HG03457 (cell line): ENCODE data around the gene TBC1D9.

Source experiments
- ATAC-seq: cut with Tn5 transposase; IDR thresholded peaks from one replicate; pipeline ENCODE4 v1.9.1; 2021; ENCODE audit warnings: moderate number of reproducible peaks; ENCODE audit not compliant: unreplicated experiment

Gene TBC1D9

DNA sequence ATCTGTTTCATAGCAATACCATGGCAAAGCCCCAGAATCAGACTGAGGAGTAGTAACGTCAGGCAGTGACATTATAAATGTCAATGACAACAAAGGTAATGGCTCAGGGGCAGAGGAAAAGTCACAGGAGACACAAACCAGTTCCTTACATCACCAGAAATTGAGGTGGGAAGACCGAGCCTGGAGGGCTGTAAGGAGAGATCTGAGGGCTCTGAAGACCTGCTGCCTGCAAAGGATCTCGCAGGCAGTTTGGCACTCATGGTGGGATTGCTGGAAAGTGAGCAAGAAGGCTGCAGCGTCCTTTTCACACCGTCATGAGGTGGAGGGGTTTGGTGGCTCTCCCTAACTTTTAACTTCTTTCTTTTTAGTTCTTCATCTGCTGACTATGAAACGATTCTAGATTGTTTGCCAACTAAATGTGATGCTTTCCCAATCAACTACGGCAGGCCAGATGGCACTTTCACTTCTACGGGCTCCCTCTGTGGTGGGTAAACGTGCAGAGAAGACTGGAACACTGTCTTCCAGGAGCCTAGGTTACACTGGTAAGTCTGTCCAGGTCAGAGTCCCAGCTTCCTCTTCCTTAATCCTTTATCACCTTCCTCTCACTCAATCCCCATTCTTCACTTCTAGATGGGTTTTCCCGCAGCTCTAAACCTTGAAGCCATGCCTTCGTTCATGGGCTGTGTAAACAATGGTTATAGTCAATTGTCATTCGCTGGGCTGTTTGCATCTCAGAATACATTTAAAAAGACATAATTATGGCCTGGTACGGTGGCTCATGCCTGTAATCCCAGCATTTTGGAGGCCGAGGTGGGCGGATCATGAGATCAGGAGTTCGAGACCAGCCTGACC, 58.2 kb downstream of the TBC1D9 start:
- no peak for ATAC-seq

DNA sequence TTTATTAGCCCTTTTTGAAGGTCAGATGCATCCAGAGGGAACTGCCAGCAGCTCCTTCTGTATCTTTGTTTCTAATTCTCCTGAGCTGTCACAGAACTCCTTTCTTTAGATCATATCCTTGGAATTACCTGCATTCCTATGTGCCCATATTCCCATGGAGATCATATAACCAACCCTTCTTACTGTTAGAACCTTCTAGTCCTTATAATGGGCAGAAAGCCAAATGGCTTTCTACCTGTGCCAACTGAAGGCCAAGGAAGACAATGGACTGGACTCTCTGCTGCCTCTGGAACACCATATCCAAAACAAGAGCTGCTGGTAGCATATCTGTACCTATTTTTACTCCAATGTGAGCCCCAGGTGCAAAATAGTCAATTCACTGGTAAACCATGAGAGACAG, 60.7 kb downstream of the TBC1D9 start:
- ATAC-seq: no peak

DNA sequence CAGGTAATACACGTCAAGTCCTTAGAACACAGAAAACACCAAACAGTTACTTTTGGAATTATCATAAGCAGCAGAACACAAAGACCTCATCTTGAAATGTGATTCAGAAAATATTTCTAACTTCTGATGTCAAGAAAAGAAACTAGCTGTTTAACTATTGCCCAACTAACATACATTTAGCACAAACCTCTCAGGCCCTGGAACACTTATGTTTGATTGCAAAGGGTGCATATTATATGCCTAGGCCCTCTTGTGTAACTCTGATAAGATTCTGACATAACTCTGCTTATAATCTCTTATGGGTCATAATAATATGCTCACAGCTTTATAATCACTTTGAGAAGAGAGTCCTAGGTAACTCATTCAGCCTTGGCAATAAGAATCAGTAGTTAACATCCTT, 62.6 kb downstream of the TBC1D9 start:
- ATAC-seq: no peak

DNA sequence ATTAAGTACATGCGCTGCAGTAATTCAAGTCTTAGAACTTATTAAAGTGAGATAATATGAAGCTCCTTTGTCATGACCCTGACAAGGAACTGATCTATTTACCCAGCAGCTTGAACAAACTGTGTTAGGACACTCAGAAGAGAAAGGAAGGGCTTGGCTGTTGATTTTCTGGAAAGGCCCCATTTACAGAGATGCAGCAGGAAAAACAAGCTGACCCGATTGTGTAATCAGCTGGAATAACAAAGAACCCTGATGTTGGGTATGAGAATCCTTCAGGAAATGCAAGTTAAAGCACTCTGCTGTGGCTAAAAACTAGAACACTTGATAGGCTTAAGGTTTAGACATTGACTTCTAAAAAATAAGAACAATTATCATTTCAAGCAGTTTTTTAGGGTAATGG, 64.8 kb downstream of the TBC1D9 start:
- no peak for ATAC-seq

DNA sequence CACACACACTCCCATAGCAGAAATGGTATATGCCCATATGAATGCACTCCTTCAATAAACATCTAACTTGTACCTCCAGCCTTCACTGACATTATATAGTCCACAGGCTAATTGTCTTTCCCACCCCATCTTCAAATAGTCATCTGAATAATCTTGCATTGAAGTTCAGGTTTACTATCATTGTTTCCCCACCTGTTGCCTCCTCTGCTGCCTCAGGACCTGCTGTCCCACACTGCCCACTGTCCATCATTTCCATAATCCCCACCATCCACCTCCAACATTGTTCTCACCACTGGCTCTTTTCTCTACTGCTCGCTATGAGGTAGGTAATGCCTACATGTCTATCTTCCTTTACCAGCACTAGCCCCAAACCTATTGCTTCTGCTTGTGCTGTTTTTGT, 66.1 kb downstream of the TBC1D9 start:
- no peak for ATAC-seq

DNA sequence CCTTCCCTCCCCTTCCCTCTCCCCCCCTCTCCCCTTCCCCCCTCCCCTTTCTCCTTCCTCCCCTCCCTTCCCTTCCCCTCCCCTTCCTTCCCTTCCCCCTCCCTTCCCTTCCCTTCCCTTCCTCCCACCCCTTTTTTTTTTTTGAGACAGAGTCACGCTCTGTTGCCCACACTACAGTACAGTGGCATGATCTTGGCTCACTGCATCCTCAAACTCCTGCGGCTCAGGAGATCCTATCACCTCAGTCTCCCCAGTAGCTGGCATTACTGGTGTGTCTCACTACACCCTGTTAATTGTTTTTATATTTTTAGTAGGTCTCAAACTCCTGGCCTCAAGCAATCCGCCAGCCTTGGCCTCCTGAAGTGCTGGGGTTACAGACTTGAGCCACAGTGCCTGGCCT, 66.6 kb downstream of the TBC1D9 start:
- ATAC-seq: no peak

DNA sequence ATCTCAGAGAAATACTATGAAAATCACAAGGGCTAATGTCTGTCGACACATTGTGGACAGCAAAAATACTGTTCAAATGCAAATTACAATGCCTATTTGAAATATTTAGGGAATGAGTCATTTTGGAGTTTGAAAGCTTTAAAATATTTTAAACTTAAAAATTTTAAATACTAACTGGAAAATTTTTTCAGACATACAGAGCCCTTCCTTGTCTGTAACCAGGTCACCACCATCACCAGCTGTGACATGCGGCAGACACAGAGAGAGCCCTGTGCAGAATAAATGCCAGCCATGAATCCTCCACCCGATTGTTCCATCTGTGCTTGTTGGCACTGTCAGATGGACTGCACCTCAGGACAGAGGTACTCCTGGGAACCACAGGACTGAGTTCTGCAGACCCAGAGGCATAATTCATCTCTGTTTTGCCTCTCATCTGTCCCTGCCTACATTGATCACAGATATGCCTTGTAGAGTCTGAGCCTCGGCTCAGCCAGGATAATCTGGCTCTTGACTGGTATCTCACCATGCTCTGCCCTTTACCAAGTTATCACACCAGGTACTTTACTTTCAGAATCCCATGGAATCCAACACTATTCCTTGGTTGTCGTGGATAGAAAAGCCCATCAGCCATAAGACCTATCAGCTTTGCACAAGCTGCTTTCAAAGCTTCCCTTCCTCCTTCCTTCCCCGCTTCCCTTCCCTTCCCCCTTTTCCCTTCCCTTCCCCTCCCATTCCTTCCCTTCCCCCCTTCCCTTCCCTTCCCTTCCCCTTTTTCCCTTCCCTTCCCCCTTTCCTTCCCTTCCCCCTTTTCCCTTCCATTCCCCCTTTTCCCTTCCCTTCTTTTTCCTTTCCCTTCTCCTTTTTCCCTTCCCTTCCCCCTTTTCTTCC, 67.2 kb downstream of the TBC1D9 start:
- no peak for ATAC-seq

DNA sequence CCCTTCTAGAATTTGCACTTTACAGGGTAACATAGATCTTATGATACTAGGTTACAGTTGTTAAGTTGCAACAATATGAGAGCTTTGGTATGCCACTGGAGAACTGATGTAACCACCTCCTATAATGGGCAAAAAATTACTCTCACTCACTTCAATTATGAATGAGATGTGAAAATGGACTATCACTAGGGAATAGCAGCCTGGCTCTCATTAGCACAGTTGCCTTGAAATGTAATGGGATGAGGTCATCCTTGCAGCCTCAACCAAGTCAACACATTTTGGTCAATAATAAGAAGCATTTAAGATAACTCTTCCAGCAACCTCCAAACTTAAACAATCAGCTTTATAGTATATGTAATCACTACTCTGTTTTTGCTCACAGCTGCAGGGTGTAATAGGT, 69.4 kb downstream of the TBC1D9 start:
- no peak for ATAC-seq

DNA sequence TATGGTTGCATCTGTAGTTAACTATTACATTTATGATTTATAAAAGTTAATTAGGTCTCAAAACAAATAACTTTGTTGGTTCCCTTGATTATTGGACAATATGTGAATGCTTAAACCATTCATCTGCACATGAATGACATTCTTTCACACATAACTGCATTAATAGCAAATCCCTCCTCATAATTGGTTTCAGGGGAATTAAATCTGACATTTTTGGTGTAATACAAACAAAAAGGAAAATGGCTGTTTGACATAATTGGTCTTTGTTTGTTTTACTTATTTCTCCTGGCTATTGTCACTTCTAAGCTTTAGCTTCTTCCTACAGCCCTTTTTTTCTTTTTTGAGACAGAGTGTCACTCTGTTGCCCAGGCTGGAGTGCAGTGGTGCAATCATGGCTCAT, 71.9 kb downstream of the TBC1D9 start:
- no peak for ATAC-seq

DNA sequence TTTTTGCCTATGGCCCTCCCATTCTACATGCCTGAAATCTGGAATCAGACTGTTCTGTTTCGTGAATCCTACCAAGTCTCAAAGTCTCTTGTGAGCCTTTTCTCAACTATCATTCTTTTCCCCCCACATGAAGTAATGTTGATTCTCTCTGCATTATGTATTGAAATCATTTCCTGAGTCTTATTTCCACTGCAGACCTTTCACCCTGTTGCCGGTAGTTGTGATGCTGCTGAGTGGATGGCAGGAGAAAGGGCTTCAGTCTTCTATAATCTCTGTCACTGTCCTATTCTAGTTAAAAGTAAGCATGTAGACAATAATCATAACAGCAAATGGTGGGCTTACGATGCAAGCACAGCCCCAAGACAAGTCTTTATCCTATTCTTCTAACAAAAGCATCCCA, 75.0 kb downstream of the TBC1D9 start:
- ATAC-seq: no peak

DNA sequence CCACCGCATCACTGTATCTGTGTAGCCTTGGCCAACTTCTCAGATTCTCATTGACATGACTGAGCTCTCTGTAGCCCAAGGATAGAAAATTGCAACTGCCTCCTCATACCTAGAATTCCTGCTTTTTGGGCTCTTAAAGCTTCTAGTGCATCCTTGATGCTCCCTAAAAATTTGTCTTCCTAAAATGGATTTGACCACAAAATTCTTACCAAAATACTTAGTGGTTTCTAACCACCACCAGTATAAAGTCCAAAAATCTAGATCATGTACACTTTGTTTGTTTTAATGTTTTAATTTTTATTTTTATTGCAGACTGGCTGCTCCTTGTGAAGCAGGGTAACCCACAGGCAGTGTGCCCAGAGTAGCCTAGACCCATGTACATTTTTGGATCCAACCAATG, 75.5 kb downstream of the TBC1D9 start:
- ATAC-seq: no peak

DNA sequence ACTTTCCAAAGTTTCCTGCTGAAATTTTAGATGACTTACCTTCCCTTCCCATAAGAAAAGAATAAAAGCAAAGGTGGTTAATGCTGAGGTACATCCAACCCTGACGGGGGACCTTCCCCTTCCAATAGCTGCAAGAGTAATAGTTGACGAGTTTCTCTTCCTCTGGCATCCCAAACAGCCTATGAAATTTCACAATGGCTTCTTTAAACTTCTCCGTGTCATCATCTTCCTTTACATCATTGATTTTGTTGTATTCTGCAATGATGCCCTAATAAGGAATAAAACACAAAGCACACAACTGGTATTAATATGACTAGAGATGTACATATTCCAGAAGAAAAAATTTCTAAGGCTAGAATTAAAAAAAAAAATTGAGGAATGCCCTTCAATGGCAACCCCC, 76.6 kb downstream of the TBC1D9 start:
- no peak for ATAC-seq

DNA sequence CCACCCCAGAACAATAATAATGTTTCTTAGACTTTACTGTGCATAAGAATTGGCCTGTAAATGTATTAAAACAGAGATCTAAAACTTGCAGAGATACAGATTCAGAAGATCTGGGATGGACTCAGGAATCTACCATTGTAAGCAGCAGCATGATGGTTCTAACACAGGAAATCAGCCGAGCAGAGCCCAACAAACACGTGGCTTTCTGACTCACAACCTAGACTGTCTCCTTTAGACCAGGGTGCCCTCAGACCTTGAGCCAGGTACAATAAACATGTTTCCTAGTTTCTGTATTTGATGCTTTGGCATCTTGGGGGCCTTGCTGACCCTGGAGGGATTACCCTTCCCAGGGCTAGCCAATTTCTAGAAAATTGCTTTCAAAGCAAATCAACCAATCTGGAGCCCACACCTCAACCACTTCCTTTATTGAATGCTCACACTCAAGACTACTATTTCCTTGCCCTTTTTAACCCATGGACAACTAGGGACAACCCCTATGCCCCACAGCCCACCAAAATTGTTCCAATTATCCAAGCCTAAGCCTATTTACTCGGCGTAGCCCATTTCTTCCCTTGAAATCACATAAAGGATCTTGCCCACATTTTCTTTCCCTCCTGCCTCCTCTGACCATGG, 80.5 kb downstream of the TBC1D9 start:
- ATAC-seq: no peak

DNA sequence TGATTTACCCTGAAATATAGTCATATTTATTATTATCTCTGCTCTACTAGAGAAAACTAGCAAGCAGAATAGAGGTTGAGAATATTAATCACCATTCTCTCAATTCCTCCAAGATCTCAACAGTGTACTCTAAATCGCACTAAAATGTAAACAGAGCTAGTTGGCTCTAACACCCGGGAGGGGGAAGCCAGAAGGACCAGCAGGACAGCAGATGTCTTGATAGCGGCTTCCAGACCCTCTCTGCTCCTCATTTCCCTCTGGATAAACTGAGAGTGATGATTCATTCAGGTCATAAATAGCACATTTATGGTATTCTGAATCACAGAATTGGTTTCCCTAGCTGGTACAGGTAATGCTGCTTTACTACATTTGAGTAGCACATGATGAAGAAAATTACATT, 82.5 kb downstream of the TBC1D9 start:
- ATAC-seq: no peak

DNA sequence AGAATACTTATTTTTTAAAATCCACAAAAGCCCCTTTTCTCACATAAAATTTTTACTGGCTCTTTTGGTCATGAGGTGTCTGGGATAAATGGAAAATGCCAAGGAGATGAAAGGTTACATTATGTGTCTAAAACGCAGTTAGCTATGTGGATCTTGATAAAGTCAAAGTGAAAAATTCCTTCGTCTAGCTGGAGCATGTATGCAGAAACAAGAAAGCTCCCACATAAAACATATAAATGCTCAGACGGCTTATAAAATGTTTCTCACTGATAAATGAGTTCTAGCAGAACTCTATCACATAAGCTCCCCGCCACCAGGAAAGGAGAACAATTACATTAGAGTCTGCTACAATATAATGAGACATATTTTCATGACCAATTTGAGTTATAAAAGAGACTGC, 83.8 kb downstream of the TBC1D9 start:
- ATAC-seq: no peak

DNA sequence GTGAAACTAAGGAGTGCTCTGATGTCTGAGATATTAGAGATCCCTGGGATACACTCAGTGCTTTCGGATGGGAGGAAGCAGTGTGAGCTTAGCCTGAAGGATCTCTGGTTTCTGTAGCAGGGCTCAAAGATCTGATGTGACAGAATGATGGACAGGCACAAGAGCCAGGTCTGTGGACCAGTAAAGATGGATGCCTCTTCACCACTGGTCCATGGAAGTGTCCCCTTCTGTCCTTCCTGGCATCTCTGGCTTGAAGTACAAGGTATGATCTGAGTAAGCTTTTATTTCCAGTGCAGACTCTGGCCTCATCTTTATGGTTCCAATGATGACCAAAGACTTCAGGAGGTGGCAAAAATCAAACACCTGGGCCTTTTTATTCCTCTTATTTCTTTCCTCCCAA, 88.1 kb downstream of the TBC1D9 start:
- ATAC-seq: no peak

DNA sequence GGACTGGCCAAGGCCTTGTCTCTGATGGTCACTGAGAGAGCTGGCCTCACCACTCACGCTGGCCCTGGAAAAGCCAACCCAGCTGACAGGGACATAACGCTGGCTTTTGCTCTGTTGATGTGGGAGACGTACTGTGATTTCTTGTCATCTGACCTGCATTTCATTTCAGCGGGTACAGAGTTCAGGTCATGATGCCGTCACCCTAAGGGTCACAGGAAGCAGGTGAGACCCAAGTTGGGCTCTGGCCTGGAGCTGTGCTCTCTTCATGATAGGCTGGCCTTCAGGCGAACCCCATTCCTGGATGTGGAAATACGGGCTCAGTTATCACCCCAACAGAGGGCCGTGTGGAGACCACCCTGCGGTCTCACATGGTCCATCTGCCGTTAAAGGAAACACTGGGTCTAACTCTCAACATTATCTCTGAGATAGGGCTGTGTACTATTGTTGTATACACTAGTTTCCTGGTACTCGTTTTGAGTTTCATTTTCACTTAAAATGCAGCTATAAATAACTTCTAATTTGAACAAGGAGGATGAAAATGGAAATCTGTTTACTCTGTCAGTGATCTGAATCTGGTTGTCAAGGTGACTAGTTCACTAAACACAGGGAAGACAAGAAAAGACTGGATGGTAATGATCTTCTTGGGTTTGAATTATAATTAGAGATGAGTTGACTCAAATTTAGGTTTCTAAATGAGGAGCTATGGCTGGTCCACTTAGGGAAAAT, 89.1 kb downstream of the TBC1D9 start:
- ATAC-seq: no peak

DNA sequence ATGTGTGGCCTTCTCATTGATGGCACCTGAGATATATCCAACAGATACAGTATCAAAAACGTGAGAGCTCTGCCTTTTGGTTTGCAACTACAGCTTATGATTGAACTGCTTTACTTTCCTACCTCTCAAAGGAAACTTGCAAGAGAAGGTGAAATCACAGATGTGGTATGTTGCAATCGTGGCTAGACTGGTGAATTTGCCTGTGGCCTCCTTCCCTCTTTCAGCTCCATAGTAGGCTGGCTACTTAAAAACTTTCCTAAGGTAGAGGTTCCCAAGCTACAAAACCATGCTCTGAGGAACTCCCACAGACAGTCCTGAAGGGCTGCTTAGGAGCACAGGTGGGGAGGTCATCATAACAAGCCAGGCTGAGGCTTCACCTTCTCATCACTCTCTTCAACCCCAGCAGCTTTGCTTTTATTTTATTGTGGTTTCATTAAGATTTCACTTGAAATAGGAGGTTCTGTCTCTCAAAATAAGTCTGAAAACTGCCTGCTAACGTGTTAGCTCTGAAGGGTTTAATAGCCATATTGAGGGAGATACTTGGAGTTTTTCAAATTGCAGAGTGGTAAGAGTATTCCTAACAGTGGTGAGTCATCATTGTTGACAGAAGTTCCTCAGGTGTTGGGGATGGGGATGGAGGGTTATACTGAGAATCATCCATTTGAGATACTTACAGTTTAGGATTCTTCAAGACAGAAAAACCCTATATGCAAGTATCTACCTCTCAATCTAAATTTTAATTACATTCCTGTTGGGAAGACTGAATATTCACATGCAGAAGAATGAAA, 93.9 kb downstream of the TBC1D9 start:
- no peak for ATAC-seq

DNA sequence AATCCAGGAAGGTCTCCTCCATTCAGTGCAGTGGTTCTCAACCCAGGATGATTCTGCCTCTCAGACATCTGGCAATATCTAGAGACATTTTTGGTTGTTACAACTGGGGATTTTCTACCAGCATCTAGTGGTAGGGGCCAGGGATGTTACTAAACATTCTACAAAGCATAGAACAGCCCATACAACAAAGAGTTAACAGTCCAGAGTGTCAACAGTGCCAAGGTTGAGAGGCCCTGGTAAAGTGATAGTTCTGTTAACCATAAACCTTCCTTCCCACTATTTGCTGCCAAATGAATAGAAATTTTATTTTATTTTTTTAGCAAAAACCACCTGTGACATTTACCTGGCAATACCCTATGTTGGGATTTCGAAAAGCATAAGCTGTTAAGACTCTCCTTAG, 94.6 kb downstream of the TBC1D9 start:
- ATAC-seq: no peak

DNA sequence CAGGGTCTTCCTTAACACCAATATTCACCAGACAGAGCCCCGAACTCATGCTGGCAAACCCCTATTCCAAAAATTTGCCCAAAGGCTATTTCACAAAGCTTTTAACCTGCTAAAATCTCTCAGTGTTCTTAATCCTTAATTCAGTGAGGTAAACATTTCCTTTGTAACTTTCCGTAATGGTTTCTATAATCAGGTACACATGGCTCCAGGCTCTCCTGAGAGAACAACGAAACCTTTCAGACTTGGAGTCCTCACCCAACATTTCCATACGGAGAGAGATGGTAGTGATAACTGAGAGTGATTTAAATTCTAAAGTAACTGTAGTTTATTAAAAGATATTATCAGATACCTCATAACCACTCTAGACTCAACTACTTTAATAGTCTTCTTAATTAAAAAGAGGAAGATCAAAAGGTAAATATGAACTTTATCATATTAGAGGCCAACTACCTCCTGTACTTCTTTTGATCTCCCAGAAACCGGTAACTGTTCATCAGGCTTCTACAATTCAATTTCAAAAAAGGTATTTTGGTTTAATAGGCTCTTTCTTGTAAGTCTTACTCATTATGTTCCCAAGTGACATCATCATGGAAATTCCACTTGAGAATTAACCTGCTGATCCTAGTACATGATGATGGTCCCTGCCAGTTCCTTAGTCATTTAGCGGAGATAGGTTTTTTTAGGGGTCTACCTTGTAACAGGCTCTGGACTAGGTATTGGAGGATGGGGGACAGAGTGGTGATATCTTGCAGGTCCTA, 96.1 kb downstream of the TBC1D9 start:
- no peak for ATAC-seq
